GM23338 (cell line): ENCODE measurements around the gene PPP2CA.

Experiments
- CREB1 ChIP-seq: fragments of 250-450 bp; sonication (Bioruptor Pico); IDR thresholded peaks from 2 replicates; pipeline ENCODE4 v1.5.0; 2020; ENCODE audit warnings: low read depth, mild to moderate bottlenecking, moderate library complexity
- ETS1 ChIP-seq: IDR thresholded peaks from 2 replicates; pipeline ENCODE4 v1.6.1; 2016; ENCODE audit warnings: antibody characterized with exemption
- EZH2 ChIP-seq: fragments of 200-600 bp; sonication (generic); IDR thresholded peaks from one replicate; pipeline ENCODE4 v1.8.0; 2017; ENCODE audit warnings: antibody characterized with exemption, mild to moderate bottlenecking, low read depth; ENCODE audit not compliant: unreplicated experiment
- EZH2phosphoT487 ChIP-seq: fragments of 200-600 bp; sonication (generic); IDR thresholded peaks from one replicate; pipeline ENCODE4 v1.8.1; 2018; ENCODE audit warnings: antibody characterized with exemption; ENCODE audit not compliant: unreplicated experiment
- JUNB ChIP-seq: IDR thresholded peaks from one replicate; pipeline ENCODE4 v1.6.1; 2016; ENCODE audit warnings: antibody characterized with exemption; ENCODE audit not compliant: unreplicated experiment
- NANOG ChIP-seq: IDR thresholded peaks from 2 replicates; pipeline ENCODE4 v1.6.1; 2016; ENCODE audit warnings: antibody characterized with exemption, borderline replicate concordance
- POLR2AphosphoS5 ChIP-seq: IDR thresholded peaks from 2 replicates; pipeline ENCODE4 v1.6.1; 2016; ENCODE audit warnings: antibody characterized with exemption, low read depth
- REST ChIP-seq: IDR thresholded peaks from one replicate; pipeline ENCODE4 v1.6.1; 2018; ENCODE audit warnings: antibody characterized with exemption; ENCODE audit not compliant: unreplicated experiment
- STAT1 ChIP-seq: IDR thresholded peaks from one replicate; pipeline ENCODE4 v1.6.1; 2016; ENCODE audit warnings: antibody characterized with exemption; ENCODE audit not compliant: unreplicated experiment
- ZNF114 ChIP-seq: fragments of 250-450 bp; sonication (Bioruptor Pico); IDR thresholded peaks from 2 replicates; pipeline ENCODE4 v1.5.0; 2020; ENCODE audit warnings: mild to moderate bottlenecking, moderate library complexity
- ZNF331 ChIP-seq: fragments of 250-450 bp; sonication (Bioruptor Pico); IDR thresholded peaks from 2 replicates; pipeline ENCODE4 v1.5.0; 2020; ENCODE audit warnings: low read depth, mild to moderate bottlenecking, moderate library complexity
- TF ChIP-seq, protein P1 (sequence below), 2 experiments: fragments of 200-600 bp in 1 of 2; sonication (generic) in 1 of 2; conservative IDR thresholded peaks; 2 replicates each; pipeline versions ENCODE4 v1.5.1 to v1.6.1; 2016 to 2017; ENCODE audit warnings: antibody characterized with exemption in 2 of 2, low read depth in 2 of 2, mild to moderate bottlenecking in 2 of 2, moderate library complexity in 1 of 2

DNA sequence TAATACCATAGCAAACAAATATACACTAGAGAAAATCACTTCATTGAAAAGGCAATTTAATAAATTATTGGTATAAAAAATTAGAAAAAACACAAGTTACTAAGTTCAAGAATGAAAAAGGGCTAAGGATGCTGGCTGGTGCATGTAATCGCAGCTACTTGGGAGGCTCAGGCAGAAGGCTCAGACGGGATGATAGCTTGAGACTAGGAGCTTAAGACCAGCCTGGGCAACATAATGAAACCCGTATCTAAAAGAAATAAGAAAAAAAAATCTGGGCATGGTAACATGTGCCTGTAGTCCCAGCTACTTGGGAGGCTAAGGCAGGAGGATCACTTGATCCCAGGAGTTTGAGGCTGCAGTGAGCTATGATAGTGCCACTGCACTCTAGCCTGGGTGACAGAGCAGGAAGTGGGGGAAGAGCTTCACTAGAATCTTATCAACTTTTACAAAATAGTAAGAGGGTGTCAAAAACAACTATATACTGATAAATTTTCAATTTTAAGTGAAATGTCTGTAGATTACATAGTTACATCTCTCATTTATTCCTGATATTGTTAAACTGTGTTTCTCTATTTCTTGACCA is 42.2 kb upstream of the PPP2CA start:
- TF ChIP-seq POLR2AphosphoS5 (no peak), EZH2 (no peak), NANOG (no peak), REST (no peak), ZNF114 (CRISPR knock-in tag) (no peak), EZH2phosphoT487 (no peak), CREB1 (CRISPR knock-in tag) (no peak), STAT1 (no peak), JUNB (no peak), ETS1 (no peak), ZNF331 (CRISPR knock-in tag) (no peak)
- TF ChIP-seq, protein P1, sequence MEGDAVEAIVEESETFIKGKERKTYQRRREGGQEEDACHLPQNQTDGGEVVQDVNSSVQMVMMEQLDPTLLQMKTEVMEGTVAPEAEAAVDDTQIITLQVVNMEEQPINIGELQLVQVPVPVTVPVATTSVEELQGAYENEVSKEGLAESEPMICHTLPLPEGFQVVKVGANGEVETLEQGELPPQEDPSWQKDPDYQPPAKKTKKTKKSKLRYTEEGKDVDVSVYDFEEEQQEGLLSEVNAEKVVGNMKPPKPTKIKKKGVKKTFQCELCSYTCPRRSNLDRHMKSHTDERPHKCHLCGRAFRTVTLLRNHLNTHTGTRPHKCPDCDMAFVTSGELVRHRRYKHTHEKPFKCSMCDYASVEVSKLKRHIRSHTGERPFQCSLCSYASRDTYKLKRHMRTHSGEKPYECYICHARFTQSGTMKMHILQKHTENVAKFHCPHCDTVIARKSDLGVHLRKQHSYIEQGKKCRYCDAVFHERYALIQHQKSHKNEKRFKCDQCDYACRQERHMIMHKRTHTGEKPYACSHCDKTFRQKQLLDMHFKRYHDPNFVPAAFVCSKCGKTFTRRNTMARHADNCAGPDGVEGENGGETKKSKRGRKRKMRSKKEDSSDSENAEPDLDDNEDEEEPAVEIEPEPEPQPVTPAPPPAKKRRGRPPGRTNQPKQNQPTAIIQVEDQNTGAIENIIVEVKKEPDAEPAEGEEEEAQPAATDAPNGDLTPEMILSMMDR (conservative IDR thresholded peaks at IDR 0.05; ENCODE audit: low read depth in 2 of 2): no peak
